Natural killer cell (primary cell): ENCODE results near the gene VOPP1. TPM values are rescaled to one million over a fixed set of nuclear protein-coding genes. Genes with fewer than 3 reads are reported as not detected.

Source experiments
- ATAC-seq, 3 donors: fragments of 150-1000 bp in 2 of 3; fragments of 200-7000 bp in 1 of 3; cut with Tn5 transposase; 1 replicate in 1 of 3; 2 replicates in 2 of 3; pipeline ENCODE4 v1.10.0; 2021; ENCODE audit warnings: mild to moderate bottlenecking in 2 of 3, moderate library complexity in 2 of 3
- DNase-seq, 2 donors: peaks; one replicate each; pipeline versions ENCODE4 v3.0.0 to v3.0.0-alpha.2; 2013 to 2021; ENCODE audit warnings: mixed read lengths in 1 of 2
- H3K27ac ChIP-seq: one replicate; pipeline ENCODE4 v1.5.1; 2013; ENCODE audit warnings: mild to moderate bottlenecking, low read length
- H3K27me3 ChIP-seq: one replicate; pipeline ENCODE4 v1.6.1; 2013; ENCODE audit warnings: low read length; ENCODE audit not compliant: control insufficient read depth, insufficient read depth
- H3K36me3 ChIP-seq: one replicate; pipeline ENCODE4 v1.6.1; 2013; ENCODE audit warnings: low read length; ENCODE audit not compliant: control insufficient read depth, insufficient read depth
- H3K4me1 ChIP-seq: one replicate; pipeline ENCODE4 v1.6.1; 2013; ENCODE audit warnings: low read length; ENCODE audit not compliant: control insufficient read depth, insufficient read depth
- H3K4me3 ChIP-seq: one replicate; pipeline ENCODE4 v1.5.1; 2013; ENCODE audit warnings: low read length
- H3K9me3 ChIP-seq: one replicate; pipeline ENCODE4 v1.6.1; 2013; ENCODE audit warnings: low read length; ENCODE audit not compliant: control insufficient read depth, insufficient read depth
- H3K27ac Mint-ChIP-seq, 2 donors: one replicate each; pipeline ENCODE4 v1.8.0; 2022; ENCODE audit warnings: mild to moderate bottlenecking in 2 of 2, mixed read lengths in 2 of 2, moderate library complexity in 1 of 2
- H3K27me3 Mint-ChIP-seq, 2 donors: one replicate each; pipeline ENCODE4 v1.8.0; 2022; ENCODE audit warnings: low read depth in 2 of 2, mixed read lengths in 2 of 2
- H3K36me3 Mint-ChIP-seq: one replicate; pipeline ENCODE4 v1.8.0; 2022; ENCODE audit warnings: mixed read lengths
- H3K4me1 Mint-ChIP-seq, 2 donors: one replicate each; pipeline ENCODE4 v1.8.0; 2022; ENCODE audit warnings: mixed read lengths in 2 of 2
- H3K4me3 Mint-ChIP-seq: one replicate; pipeline ENCODE4 v1.8.0; 2022; ENCODE audit warnings: mild to moderate bottlenecking, moderate library complexity, mixed read lengths
- H3K9me3 Mint-ChIP-seq, 2 donors: one replicate each; pipeline ENCODE4 v1.8.0; 2022; ENCODE audit warnings: mixed read lengths in 2 of 2
- WGBS: methylation state at CpG from one replicate; pipeline ENCODE4 v1.1.7; 2013; ENCODE audit warnings: missing lambda C conversion rate; ENCODE audit not compliant: insufficient coverage; 5-methylcytosine and 5-hydroxymethylcytosine counted together
- intact Hi-C: fragments of 100-400 bp; cut with micrococcal nuclease; formaldehyde crosslinking; loops from one replicate; pipeline ENCODE4 v1.14.2; 2022
- total RNA-seq, 4 donors: library from RNA; stranded (reverse); fragments of 120-200 nt in 1 of 4; gene quantifications; one replicate each; pipeline versions ENCODE4 v1.2.3 to v1.2.4, GENCODE V29; 2013 to 2022
- TF ChIP-seq, protein P1 (sequence below): fragments of 200-600 bp; IDR thresholded peaks from one replicate; pipeline ENCODE4 v1.8.0; 2022; ENCODE audit warnings: antibody characterized with exemption

The VOPP1 gene
- total RNA-seq, 3 donors from 2014 or later (not counting 1 experiment from before 2014, with no cell fraction given): 79.3 to 115 (median 110) TPM

DNA sequence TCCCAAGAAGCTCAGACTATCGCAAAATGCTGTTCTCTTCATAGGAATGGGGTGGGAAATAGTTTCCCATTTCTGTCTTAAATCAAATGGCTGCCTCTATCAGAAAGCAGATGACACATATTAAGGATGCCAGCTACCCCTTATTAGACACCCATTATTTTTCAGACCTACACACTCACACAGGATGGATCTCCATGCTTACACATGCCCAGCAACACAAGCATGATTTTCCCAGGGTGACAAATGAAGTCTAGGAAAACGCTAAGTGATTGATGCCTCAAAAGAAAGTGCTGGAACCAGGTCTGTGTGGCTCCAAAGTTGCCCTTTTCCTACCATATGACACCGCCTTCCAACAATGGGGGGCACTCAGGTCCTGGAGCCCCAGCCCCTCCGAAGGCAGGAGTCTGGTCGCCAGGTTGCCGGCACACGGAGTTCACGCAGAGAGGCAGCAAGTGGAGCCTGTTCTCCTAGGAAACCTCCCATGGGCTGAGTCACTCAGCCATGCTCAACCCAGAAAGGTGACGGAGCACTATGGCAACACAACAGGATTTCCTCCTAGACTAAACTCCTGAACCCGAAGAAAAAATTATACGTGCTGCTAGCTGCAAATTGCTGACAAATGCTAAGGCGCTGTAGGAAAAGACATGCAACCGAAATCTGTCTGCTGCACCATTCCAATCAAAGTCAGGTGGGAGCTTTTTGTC is 19.8 kb downstream of the VOPP1 start:
- no peak for DNase-seq
- peaks cover 95 to 96% of the 10 kb centered on the region in 2 donors for H3K4me1 Mint-ChIP-seq
- Histone ChIP-seq H3K27me3 (no peaks in the 10 kb centered on the region), H3K27ac (no peak overlapping the region), H3K9me3 (no peaks in the 10 kb centered on the region), H3K36me3 (peaks cover 12% of the 10 kb centered on the region), H3K4me1 (peaks cover 61% of the 10 kb centered on the region), H3K4me3 (no peak overlapping the region)
- no peaks in the 10 kb centered on the region for H3K9me3 Mint-ChIP-seq
- TF ChIP-seq, protein P1, sequence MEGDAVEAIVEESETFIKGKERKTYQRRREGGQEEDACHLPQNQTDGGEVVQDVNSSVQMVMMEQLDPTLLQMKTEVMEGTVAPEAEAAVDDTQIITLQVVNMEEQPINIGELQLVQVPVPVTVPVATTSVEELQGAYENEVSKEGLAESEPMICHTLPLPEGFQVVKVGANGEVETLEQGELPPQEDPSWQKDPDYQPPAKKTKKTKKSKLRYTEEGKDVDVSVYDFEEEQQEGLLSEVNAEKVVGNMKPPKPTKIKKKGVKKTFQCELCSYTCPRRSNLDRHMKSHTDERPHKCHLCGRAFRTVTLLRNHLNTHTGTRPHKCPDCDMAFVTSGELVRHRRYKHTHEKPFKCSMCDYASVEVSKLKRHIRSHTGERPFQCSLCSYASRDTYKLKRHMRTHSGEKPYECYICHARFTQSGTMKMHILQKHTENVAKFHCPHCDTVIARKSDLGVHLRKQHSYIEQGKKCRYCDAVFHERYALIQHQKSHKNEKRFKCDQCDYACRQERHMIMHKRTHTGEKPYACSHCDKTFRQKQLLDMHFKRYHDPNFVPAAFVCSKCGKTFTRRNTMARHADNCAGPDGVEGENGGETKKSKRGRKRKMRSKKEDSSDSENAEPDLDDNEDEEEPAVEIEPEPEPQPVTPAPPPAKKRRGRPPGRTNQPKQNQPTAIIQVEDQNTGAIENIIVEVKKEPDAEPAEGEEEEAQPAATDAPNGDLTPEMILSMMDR: no peak
- no peaks in the 10 kb centered on the region for H3K27me3 Mint-ChIP-seq
- H3K36me3 Mint-ChIP-seq: no peaks in the 10 kb centered on the region
- intact Hi-C loops: no loop called here
- H3K27ac Mint-ChIP-seq: peak overlapping the region; percentile 49 to 72
- 44% methylated on average over 12 of the region's 13 CpGs for WGBS
- H3K4me3 Mint-ChIP-seq: no peak overlapping the region
- ATAC-seq: peak in 1 of 3 donors; percentile 35

DNA sequence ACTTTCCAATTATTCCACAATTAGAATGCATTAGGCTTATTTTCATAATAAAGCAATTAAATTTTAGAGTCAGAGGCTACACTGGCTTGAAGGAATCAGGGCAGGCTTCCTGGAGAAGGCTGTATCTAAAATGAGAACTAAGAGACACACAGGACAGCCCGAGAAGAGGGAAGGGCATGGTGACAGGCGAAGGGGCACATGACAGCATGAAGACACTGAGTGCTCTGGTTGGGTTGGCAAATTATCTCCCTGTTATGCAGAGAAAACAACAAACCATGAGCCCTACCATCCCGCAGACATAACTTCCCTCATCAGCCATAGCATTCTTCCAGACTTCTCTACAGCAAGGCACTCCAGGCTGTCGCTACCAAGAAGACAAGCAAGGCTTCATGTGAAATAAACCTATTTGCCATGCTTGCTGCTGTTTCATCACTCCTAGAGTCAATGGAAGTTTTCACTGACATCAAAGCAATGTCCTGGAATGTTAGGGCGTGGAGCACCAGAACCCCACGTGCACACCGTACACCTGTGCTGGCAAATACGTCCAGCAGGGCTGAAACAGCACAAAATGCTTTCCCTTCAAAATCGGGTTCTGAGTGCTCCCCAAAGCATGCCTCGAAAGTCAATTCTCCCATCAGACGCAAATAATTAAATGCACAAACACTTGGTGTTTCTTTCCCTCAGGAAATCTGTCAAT is 21.3 kb downstream of the VOPP1 start:
- intact Hi-C loops: no loop called here
- Mint-ChIP-seq H3K27ac (no peak overlapping the region), H3K27me3 (no peaks in the 10 kb centered on the region), H3K4me3 (no peak overlapping the region), H3K36me3 (no peaks in the 10 kb centered on the region), H3K9me3 (no peaks in the 10 kb centered on the region), H3K4me1 (peaks cover 94 to 96% of the 10 kb centered on the region in 2 donors)
- peaks cover 63% of the 10 kb centered on the region for H3K4me1 ChIP-seq
- H3K27ac ChIP-seq: no peak overlapping the region
- WGBS: 93% methylated on average over 11 of the region's 11 CpGs
- ATAC-seq (no peak), DNase-seq (no peak)
- TF ChIP-seq, protein P1: no peak
- no peaks in the 10 kb centered on the region for H3K9me3 ChIP-seq
- H3K4me3 ChIP-seq: no peak overlapping the region
- no peaks in the 10 kb centered on the region for H3K27me3 ChIP-seq
- H3K36me3 ChIP-seq: peaks cover 12% of the 10 kb centered on the region

DNA sequence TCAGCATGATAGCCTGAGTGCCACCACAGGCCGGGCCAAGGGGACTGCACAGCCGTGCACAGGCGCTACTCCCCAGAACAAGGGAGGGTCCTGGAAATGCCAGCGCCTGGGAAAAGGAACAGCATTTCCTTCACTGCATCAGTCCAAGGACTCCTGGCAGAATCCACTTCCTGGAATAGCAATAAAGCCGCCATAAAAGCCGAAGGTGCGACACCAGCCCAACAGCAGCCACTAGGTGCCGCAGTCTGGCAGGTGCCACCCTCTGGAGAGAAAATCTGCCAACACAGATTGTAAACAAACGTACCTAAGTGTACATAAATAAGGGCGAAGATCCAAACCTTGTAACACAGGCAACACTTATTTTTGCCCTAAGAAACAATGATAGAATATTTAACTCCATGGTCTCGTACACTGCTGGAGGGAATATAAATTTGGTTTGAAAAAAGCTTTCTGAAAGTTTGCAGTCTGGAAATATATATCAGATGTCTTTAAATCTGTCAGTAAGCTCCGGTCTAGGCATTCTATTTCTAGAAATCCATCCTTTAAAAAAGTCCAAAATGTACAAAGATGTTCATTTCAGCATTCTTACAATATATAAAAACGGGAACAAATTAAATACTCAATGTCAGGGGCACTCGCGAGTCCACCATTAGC is 22.2 kb downstream of the VOPP1 start:
- peak overlapping the region; percentile 1 for H3K27ac ChIP-seq
- H3K9me3 Mint-ChIP-seq: no peaks in the 10 kb centered on the region
- ATAC-seq (no peak), DNase-seq (peak in 1 of 2 donors; percentile 24)
- H3K27me3 Mint-ChIP-seq: no peaks in the 10 kb centered on the region
- peaks cover 7% of the 10 kb centered on the region for H3K36me3 ChIP-seq
- no peak overlapping the region for H3K4me3 ChIP-seq
- H3K4me1 Mint-ChIP-seq: peaks cover 91 to 96% of the 10 kb centered on the region in 2 donors
- no peaks in the 10 kb centered on the region for H3K9me3 ChIP-seq
- peaks cover 69% of the 10 kb centered on the region for H3K4me1 ChIP-seq
- H3K27me3 ChIP-seq: no peaks in the 10 kb centered on the region
- intact Hi-C loops: no loop called here
- TF ChIP-seq, protein P1: no peak
- H3K27ac Mint-ChIP-seq: peak overlapping the region in 1 of 2 donors; percentile 23
- 88% methylated on average over 13 of the region's 15 CpGs for WGBS
- no peaks in the 10 kb centered on the region for H3K36me3 Mint-ChIP-seq
- no peak overlapping the region for H3K4me3 Mint-ChIP-seq
